Loucy (cell line): ENCODE measurements around the gene C19orf25.

ENCODE experiments used
- CTCF ChIP-seq: fragments of 200-600 bp; sonication (generic); conservative IDR thresholded peaks from 2 replicates; pipeline ENCODE4 v1.5.1; 2014; ENCODE audit warnings: mild to moderate bottlenecking, antibody characterized with exemption, low read length
- EZH2phosphoT487 ChIP-seq: fragments of 200-600 bp; IDR thresholded peaks from 2 replicates; pipeline ENCODE4 v1.6.1; 2018; ENCODE audit warnings: antibody characterized with exemption, mild to moderate bottlenecking, moderate library complexity, borderline replicate concordance

GRCh38 chr19:1503089-1503924, 24.3 kb upstream of the C19orf25 start:
- peak; percentile 73 for TF ChIP-seq CTCF
- no peak for TF ChIP-seq EZH2phosphoT487
